ENCODE results near the gene NREP.

- no peak for TF ChIP-seq ZNF274 (IDR thresholded peaks at IDR 0.05; ENCODE audit: low read depth, low read length)
- no peak for TF ChIP-seq SUZ12 (IDR thresholded peaks at IDR 0.05; ENCODE audit: extremely low read depth, insufficient read depth, insufficient read length)
- no peak for TF ChIP-seq YY1 (IDR thresholded peaks at IDR 0.05; ENCODE audit: insufficient read depth, insufficient read length)
Observed at GRCh38 chr5:111747337-111747736, 9.7 kb downstream of the NREP start.
